ENCODE data around the gene DCC. TPM values are rescaled to one million over a fixed set of nuclear protein-coding genes. Genes with fewer than 3 reads are reported as not detected.

DCC gene
- total RNA-seq, 2 donors from 2014 or later: not detected

DNA sequence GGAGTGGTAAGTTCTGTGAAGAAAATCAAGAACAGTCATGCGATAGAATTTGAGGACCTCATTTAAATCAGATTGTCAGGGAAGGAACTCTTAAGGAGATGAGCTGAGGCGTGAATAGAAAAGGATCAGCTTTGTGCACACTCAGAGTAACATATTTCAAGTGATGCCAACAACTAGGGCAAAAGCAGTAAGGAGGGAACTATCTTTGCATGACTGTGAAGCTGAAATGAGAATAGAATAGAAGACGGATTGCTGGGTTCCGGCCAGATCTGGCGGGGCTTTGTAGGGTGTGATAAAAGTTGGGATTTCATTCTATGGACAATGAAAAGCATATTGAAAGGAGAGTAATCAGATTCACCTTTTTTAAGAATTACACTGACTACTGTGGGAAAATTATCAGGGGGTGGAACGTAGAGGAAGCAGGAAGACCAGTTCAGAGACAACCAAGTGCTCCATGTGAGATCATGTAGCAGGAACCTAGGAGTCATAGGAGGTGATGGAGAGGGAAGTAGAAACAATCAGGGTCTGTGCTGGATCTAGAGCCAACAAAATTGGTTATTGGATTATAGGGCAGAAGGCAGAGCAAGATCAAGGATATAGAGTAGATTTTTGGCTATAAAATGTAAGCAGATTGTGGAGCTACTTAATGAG lies 884.3 kb downstream of the DCC start:
- Mint-ChIP-seq H3K4me1 (no peaks in the 10 kb centered on the region), H3K27me3 (no peaks in the 10 kb centered on the region), H3K36me3 (ENCODE audit: low read depth) (no peaks in the 10 kb centered on the region), H3K27ac (no peak overlapping the region), H3K4me3 (no peak overlapping the region)
- H3K9me3 ChIP-seq (ENCODE audit: control insufficient read depth, low read length, poor library complexity, severe bottlenecking): no peaks in the 10 kb centered on the region
- ATAC-seq (no peak), DNase-seq (no peak)

DNA sequence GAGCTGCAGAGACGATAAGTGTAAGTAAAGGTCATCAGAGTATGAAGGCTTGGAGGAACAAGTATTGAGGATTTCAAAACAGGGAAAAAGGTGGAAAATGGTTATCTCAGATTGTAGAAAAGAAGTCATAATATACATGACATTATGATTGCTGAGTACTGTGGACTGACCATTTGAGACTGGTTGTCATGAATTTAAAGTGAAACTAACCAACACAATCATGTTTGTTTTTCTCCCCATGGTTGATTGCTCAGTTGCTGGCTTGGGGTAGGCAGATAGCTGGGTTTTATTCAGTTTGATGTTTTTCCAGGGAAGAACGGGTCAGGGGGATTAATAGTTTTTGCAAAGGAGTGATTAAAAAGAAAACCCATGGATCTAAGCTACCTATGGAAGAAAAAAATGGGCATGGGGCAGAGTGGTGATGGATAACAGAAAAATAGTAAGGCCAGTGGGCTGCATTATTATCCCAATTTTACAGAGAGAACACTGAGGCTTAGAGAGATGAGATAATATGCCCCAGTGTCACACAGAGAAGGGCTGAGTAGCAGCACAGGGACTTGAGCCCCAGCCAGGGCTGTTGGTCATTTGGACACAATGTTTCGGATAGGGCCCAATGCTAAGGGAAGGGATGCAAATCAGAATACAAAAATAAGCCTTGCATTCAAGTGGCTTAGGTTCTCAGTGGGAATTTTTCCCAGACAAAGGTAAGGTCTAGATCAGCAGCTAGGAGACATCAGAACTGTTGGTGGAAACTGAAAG lies 885.7 kb downstream of the DCC start:
- ATAC-seq (no peak), DNase-seq (no peak)
- no peaks in the 10 kb centered on the region for H3K9me3 ChIP-seq (ENCODE audit: control insufficient read depth, low read length, poor library complexity, severe bottlenecking)
- Mint-ChIP-seq H3K27me3 (no peaks in the 10 kb centered on the region), H3K4me3 (no peak overlapping the region), H3K4me1 (no peaks in the 10 kb centered on the region), H3K36me3 (ENCODE audit: low read depth) (no peaks in the 10 kb centered on the region), H3K27ac (no peak overlapping the region)

DNA sequence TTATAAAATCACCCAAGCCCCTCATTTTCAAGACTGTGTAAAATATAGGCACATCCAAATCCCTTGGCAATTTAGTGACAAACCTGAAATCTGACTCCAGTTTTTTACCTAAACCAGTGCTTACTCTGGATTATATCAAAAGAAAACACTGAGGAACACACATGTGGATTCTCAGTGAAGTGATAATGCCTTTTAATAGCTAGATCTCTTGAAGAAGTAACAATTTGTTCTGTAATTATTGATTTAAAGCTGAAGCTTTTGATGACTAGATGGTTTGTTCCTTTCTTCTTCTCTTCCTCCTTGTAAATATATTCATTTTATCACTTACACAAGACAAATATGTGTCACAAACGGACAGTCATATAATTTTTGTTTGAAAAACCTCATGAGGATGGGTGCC lies 894.6 kb downstream of the DCC start:
- no peaks in the 10 kb centered on the region for H3K36me3 Mint-ChIP-seq (ENCODE audit: low read depth)
- no peak for DNase-seq
- ATAC-seq: no peak
- no peaks in the 10 kb centered on the region for H3K9me3 ChIP-seq (ENCODE audit: control insufficient read depth, low read length, poor library complexity, severe bottlenecking)
- no peak overlapping the region for H3K4me3 Mint-ChIP-seq
- H3K27ac Mint-ChIP-seq: no peak overlapping the region
- H3K4me1 Mint-ChIP-seq: no peaks in the 10 kb centered on the region
- H3K27me3 Mint-ChIP-seq: no peaks in the 10 kb centered on the region

DNA sequence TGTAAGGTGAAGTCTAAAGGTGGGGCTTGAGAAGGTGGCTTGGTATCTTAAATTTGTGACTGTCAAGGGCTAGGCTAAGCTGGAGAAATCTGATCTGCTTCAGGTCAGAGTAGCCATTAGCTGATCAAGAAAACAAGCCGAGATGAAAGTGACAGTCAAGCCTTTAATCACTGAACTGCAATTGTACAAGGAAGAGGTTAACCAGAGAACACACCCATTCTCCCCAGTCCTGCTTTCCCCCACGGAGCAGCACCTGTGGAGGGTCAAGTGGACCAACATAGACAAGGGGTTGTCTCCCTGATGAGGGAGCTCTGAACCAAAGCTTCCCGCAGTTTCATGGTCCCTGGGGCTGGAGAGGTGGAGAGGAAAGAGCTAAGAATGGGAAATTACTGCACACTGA lies 901.2 kb downstream of the DCC start:
- H3K9me3 ChIP-seq (ENCODE audit: control insufficient read depth, low read length, poor library complexity, severe bottlenecking): no peaks in the 10 kb centered on the region
- Mint-ChIP-seq H3K4me1 (no peaks in the 10 kb centered on the region), H3K27me3 (no peaks in the 10 kb centered on the region), H3K4me3 (no peak overlapping the region), H3K27ac (no peak overlapping the region), H3K36me3 (ENCODE audit: low read depth) (no peaks in the 10 kb centered on the region)
- no peak for ATAC-seq
- no peak for DNase-seq

DNA sequence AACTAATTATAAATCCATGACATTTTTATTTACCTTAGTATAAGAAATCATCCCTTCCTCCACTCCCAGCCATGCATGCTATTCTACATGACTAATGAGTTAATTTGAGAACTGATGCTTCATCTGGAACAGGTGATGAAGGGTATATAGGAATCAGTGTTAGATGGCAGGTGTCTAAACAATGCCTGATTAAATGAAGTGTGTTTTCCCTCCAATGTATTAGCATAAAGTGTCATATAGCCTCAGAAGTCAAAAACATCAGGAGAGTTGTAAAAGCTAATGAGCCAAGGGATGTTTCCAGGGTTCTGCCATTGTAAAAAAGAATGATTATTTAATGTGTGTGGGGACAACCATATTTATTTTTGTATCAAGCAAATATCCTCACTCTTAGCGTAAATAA lies 913.8 kb downstream of the DCC start:
- H3K27me3 Mint-ChIP-seq: no peaks in the 10 kb centered on the region
- H3K9me3 ChIP-seq (ENCODE audit: control insufficient read depth, low read length, poor library complexity, severe bottlenecking): no peaks in the 10 kb centered on the region
- ATAC-seq: no peak
- no peaks in the 10 kb centered on the region for H3K36me3 Mint-ChIP-seq (ENCODE audit: low read depth)
- H3K4me1 Mint-ChIP-seq: no peaks in the 10 kb centered on the region
- no peak for DNase-seq
- H3K27ac Mint-ChIP-seq: no peak overlapping the region
- no peak overlapping the region for H3K4me3 Mint-ChIP-seq

DNA sequence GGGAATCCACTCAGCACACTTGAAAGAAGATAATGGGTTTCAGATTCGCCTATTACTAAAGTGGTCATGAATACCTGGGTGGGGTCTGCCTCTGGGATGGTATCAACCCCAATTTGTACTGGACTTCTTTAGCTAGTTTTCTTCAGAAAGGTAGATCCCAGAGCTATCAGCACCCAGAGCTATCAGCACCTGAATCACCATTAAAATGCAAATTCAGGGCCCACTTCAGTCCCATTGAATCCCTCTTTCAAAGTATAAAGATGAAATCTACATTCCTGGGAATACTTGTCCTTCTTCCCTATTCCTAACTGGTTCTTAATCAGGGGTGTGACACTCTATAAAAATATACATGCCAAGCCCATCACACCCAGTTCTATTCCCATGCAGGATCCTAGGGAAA lies 914.3 kb downstream of the DCC start:
- Mint-ChIP-seq H3K36me3 (ENCODE audit: low read depth) (no peaks in the 10 kb centered on the region), H3K27ac (no peak overlapping the region), H3K4me1 (no peaks in the 10 kb centered on the region), H3K4me3 (no peak overlapping the region), H3K27me3 (no peaks in the 10 kb centered on the region)
- no peak for ATAC-seq
- no peaks in the 10 kb centered on the region for H3K9me3 ChIP-seq (ENCODE audit: control insufficient read depth, low read length, poor library complexity, severe bottlenecking)
- DNase-seq: no peak

DNA sequence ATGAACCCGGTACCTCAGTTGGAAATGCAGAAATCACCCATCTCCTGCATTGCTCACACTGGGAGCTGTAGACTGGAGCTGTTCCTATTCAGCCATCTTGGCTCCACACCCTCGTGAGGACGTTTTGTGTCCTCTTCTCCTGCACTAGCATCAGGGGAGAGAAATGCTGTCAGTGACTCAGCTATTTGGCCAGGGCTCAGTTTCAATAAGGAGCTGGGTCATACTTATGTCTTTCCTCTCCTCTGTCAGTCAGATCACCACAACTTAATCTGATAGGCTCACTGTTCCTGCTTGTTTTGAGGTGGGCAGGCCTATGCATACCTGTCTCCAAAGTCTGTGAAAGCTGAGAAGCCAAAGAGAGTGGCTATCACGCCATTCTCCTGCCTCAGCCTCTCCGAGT lies 921.2 kb downstream of the DCC start:
- Mint-ChIP-seq H3K27me3 (no peaks in the 10 kb centered on the region), H3K27ac (no peak overlapping the region), H3K36me3 (ENCODE audit: low read depth) (no peaks in the 10 kb centered on the region), H3K4me1 (no peaks in the 10 kb centered on the region), H3K4me3 (no peak overlapping the region)
- DNase-seq (no peak), ATAC-seq (no peak)
- no peaks in the 10 kb centered on the region for H3K9me3 ChIP-seq (ENCODE audit: control insufficient read depth, low read length, poor library complexity, severe bottlenecking)

DNA sequence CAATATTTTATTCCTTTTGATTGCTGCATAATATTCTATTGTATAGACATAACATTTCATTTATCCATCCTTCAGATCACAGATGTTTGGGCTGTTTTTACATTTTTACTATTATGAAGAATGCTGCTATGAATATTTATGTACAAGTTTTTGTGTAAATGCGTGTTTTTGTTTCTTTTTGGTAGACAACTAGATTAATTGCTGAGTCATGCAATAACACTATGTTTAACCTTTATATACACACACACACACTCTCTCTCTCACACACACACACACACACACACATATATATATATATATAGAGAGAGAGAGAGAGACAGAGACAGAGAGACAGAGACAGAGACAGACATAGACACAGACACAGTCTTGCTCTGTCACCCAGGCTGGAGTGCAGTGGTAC lies 926.9 kb downstream of the DCC start:
- DNase-seq (no peak), ATAC-seq (no peak)
- no peaks in the 10 kb centered on the region for H3K4me1 Mint-ChIP-seq
- no peaks in the 10 kb centered on the region for H3K27me3 Mint-ChIP-seq
- H3K36me3 Mint-ChIP-seq (ENCODE audit: low read depth): no peaks in the 10 kb centered on the region
- no peak overlapping the region for H3K27ac Mint-ChIP-seq
- no peak overlapping the region for H3K4me3 Mint-ChIP-seq
- no peaks in the 10 kb centered on the region for H3K9me3 ChIP-seq (ENCODE audit: control insufficient read depth, low read length, poor library complexity, severe bottlenecking)

DNA sequence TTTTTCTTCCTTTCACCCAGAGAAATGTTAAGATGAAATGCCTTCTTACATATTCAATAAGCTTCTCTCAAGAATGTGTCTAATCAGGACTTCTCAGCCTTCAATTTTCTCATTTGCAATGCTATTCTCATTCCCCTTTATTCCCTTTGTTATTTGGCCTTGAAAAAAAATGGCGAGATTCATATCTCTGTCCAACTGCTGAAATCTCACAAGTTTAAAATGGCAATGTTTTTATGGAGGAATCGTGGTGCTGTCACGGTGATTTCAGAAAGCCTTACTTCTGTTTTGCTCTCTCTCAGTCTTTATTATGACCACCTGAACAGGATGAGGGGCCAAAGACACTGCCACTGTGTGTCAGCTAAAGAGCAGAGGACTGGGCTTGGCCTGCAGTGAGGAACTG lies 928.5 kb downstream of the DCC start:
- Mint-ChIP-seq H3K36me3 (ENCODE audit: low read depth) (no peaks in the 10 kb centered on the region), H3K4me1 (no peaks in the 10 kb centered on the region), H3K27me3 (no peaks in the 10 kb centered on the region), H3K27ac (no peak overlapping the region), H3K4me3 (no peak overlapping the region)
- ATAC-seq: no peak
- H3K9me3 ChIP-seq (ENCODE audit: control insufficient read depth, low read length, poor library complexity, severe bottlenecking): no peaks in the 10 kb centered on the region
- no peak for DNase-seq

DNA sequence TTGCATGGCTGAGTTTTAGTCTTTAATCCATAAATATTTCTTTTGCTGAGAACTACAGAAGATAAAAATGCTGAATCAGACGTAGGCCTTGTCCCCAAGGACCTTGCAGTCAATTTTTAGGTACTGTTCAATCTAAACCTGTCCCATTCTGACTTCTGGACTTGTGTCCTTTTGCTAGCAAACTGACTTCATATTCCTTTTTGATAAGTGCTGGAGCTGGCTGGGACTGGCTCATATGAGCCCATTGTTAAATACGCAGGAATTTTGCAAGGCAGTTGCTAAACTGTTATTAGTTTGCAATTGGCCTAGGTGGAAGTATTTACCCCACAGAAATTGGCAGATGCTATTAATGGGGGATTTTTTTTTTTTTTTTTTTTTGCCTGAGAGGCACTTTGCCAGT lies 941.4 kb downstream of the DCC start:
- no peak overlapping the region for H3K27ac Mint-ChIP-seq
- no peaks in the 10 kb centered on the region for H3K4me1 Mint-ChIP-seq
- no peaks in the 10 kb centered on the region for H3K27me3 Mint-ChIP-seq
- no peak overlapping the region for H3K4me3 Mint-ChIP-seq
- ATAC-seq (no peak), DNase-seq (no peak)
- no peaks in the 10 kb centered on the region for H3K36me3 Mint-ChIP-seq (ENCODE audit: low read depth)
- no peaks in the 10 kb centered on the region for H3K9me3 ChIP-seq (ENCODE audit: control insufficient read depth, low read length, poor library complexity, severe bottlenecking)

DNA sequence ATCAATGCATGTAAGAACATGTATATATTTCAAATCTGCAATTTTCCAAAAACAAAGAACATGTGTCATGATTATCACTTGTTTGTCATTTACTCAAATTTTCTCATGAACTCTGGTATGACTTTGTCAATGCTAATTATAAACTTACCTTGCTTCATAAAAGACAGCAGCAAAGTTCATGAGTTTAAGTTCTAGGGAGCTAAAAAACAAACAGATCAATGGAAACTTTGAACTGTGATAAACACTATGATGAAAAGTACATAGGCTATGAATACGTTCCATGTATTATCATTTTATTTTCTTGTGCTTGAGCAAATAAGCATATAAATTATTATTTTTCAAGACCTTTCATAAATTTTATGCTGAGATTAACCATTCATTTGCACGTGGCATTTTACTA lies 943.7 kb downstream of the DCC start:
- H3K27me3 Mint-ChIP-seq: no peaks in the 10 kb centered on the region

DNA sequence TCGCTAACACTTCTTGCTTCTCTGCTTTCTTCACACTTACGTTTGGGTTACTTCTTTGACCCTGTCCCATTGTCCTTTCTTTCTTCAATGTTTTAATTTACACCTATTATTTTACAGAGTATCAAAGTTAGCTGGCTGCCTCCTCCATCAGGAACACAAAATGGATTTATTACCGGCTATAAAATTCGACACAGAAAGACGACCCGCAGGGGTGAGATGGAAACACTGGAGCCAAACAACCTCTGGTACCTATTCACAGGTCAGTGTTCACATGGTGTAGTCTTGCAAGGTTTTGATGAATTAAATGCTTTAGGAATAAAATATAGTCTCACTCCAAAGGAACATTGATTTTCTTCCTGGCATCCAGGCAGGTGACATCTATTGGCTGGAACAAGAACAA lies 965.5 kb downstream of the DCC start:
- H3K27me3 Mint-ChIP-seq: no peaks in the 10 kb centered on the region
- ATAC-seq (no peak), DNase-seq (no peak)
- H3K27ac Mint-ChIP-seq: no peak overlapping the region
- no peaks in the 10 kb centered on the region for H3K9me3 ChIP-seq (ENCODE audit: control insufficient read depth, low read length, poor library complexity, severe bottlenecking)
- H3K4me1 Mint-ChIP-seq: no peaks in the 10 kb centered on the region
- H3K36me3 Mint-ChIP-seq (ENCODE audit: low read depth): no peaks in the 10 kb centered on the region
- no peak overlapping the region for H3K4me3 Mint-ChIP-seq

More for the DNA sequence above, 943.7 kb downstream of the DCC start:
- no peak for ATAC-seq
- H3K4me3 Mint-ChIP-seq: no peak overlapping the region
- DNase-seq: no peak
- H3K27ac Mint-ChIP-seq: no peak overlapping the region
- H3K36me3 Mint-ChIP-seq (ENCODE audit: low read depth): no peaks in the 10 kb centered on the region
- no peaks in the 10 kb centered on the region for H3K9me3 ChIP-seq (ENCODE audit: control insufficient read depth, low read length, poor library complexity, severe bottlenecking)
- no peaks in the 10 kb centered on the region for H3K4me1 Mint-ChIP-seq

DNA sequence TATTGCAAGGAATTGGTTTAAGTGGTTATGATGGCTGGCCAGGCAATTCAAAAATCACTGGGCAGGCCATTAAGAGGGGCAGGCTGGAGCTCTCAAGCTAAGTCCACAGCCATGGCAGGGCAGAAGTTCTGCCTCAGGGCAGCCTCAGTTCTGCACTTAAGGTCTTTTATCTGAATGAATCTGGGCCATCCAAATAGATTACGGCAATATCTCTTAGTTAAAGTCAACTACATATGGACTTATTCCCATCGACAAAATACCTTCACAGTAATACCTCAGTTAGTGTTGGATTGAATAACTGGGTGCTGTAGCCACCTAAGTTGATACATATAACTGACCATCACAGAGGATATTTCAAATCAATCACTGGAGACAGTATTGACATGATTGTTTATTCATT lies 979.6 kb downstream of the DCC start:
- DNase-seq (no peak), ATAC-seq (no peak)
- Mint-ChIP-seq H3K4me3 (no peak overlapping the region), H3K27me3 (no peaks in the 10 kb centered on the region), H3K36me3 (ENCODE audit: low read depth) (no peaks in the 10 kb centered on the region), H3K4me1 (no peaks in the 10 kb centered on the region), H3K27ac (no peak overlapping the region)
- no peaks in the 10 kb centered on the region for H3K9me3 ChIP-seq (ENCODE audit: control insufficient read depth, low read length, poor library complexity, severe bottlenecking)

DNA sequence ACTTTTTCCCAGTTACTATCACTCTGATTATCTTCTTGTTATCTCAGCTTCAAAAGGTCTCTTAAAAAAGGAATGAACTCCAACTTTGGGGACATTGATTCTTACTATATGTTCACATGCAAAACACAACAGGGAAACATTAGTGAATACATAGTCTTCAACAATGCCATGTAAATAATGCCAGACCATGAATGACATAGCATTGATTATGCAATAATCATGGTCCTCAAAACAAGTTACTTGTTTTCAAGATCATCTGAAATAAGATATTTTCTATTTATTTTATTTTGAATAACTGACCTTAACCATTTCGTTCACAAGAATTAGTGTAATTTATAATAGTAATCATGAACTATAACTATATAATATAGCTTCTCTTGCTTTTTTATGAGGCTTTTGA lies 982.2 kb downstream of the DCC start:
- no peaks in the 10 kb centered on the region for H3K9me3 ChIP-seq (ENCODE audit: control insufficient read depth, low read length, poor library complexity, severe bottlenecking)
- no peaks in the 10 kb centered on the region for H3K36me3 Mint-ChIP-seq (ENCODE audit: low read depth)
- no peak overlapping the region for H3K27ac Mint-ChIP-seq
- ATAC-seq (no peak), DNase-seq (no peak)
- H3K27me3 Mint-ChIP-seq: no peaks in the 10 kb centered on the region
- no peak overlapping the region for H3K4me3 Mint-ChIP-seq
- no peaks in the 10 kb centered on the region for H3K4me1 Mint-ChIP-seq
